ENCODE results near the gene LILRA5.

GRCh38 chr19:54282686-54283470, 30.1 kb downstream of the LILRA5 start:
- TF ChIP-seq POLR2A (IDR thresholded peaks at IDR 0.05) (no peak), CTCF (IDR thresholded peaks at IDR 0.05) (no peak)
